Gastroesophageal sphincter (tissue), 4 donors: Measurements from ENCODE around the gene MTARC2. TPM values are rescaled to one million over a fixed set of nuclear protein-coding genes. Genes with fewer than 3 reads are reported as not detected.

Source experiments
- ATAC-seq: fragments of 150-250 bp; one replicate; pipeline ENCODE4 v1.9.1; 2016; ENCODE audit warnings: mild to moderate bottlenecking, moderate library complexity
- H3K27ac ChIP-seq, 4 donors: fragments of 200-600 bp; sonication (generic) in 3 of 4; 1 replicate in 3 of 4; 2 replicates in 1 of 4; pipeline ENCODE4 v1.5.1; 2016 to 2019
- H3K27me3 ChIP-seq: fragments of 200-600 bp; sonication (generic); one replicate; pipeline ENCODE4 v1.5.1; 2019
- H3K36me3 ChIP-seq, 2 donors: fragments of 200-600 bp; sonication (generic); one replicate each; pipeline ENCODE4 v1.5.1; 2019; ENCODE audit warnings: control low read depth in 1 of 2
- H3K4me1 ChIP-seq, 3 donors: fragments of 200-600 bp; sonication (generic); 1 replicate in 2 of 3; 2 replicates in 1 of 3; pipeline ENCODE4 v1.5.1; 2016 to 2019; ENCODE audit warnings: control low read depth in 2 of 3
- H3K4me3 ChIP-seq, 2 donors: fragments of 200-600 bp; sonication (generic); one replicate each; pipeline ENCODE4 v1.5.1; 2019; ENCODE audit warnings: mild to moderate bottlenecking in 1 of 2, moderate library complexity in 1 of 2
- H3K9me3 ChIP-seq, 3 donors: fragments of 200-600 bp; sonication (generic); one replicate each; pipeline ENCODE4 v1.5.1; 2017 to 2019; ENCODE audit warnings: control low read depth in 2 of 3
- EP300 ChIP-seq: sonication (generic); formaldehyde crosslinking; IDR thresholded peaks from one replicate; pipeline ENCODE4 v1.6.1; 2017; ENCODE audit warnings: antibody characterized with exemption, mild to moderate bottlenecking
- POLR2A ChIP-seq, 2 donors: fragments of 450-650 bp; IDR thresholded peaks; one replicate each; pipeline ENCODE4 v1.6.1; 2017; ENCODE audit warnings: antibody characterized with exemption in 2 of 2, mild to moderate bottlenecking in 2 of 2, moderate library complexity in 1 of 2
- POLR2AphosphoS5 ChIP-seq: sonication (generic); formaldehyde crosslinking; IDR thresholded peaks from one replicate; pipeline ENCODE4 v1.6.1; 2017; ENCODE audit warnings: antibody characterized with exemption
- WGBS, 2 donors: methylation state at CpG; one replicate each; pipeline ENCODE4 v1.1.5; 2018; ENCODE audit warnings: low coverage in 1 of 2; 5-methylcytosine and 5-hydroxymethylcytosine counted together
- total RNA-seq, 4 donors: library from RNA; depleted of rRNA; stranded (reverse); fragments of >200 nt; gene quantifications; one replicate each; pipeline ENCODE4 v1.1.0, GENCODE V29; 2016
- TF ChIP-seq, protein P1 (sequence below), 4 experiments: fragments of 200-600 bp in 2 of 4; fragments of 450-650 bp in 2 of 4; sonication (generic) in 1 of 4; IDR thresholded peaks; one replicate each; pipeline ENCODE4 v1.5.1; 2017 to 2019; ENCODE audit warnings: antibody characterized with exemption in 4 of 4, mild to moderate bottlenecking in 2 of 4, moderate library complexity in 2 of 4

MTARC2 gene
- total RNA-seq, 4 donors from 2014 or later: 13.0 to 32.5 (median 17.9) TPM

DNA sequence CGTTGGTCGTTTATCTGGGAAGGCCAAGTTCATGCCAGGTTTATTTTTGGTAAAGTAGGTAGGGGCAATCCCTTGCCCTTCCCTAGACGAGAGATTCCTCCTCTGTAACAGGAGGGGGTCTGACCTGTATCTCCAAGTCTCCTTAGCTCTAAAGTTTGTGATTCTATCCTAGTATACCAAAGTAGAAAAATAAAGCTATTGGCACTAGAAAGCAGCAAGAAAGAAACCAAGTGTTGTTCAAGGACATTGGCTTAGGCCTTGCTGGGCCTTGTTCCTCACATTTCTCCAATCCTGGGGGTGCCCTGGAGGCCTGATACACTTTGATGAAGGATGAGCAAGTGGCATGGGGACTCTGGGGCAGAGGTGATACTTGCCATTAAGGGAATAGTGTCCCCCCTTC is 814 bp downstream of the MTARC2 start:
- peaks cover 3 to 69% (median 15%) of the 10 kb centered on the region in 3 donors for H3K4me1 ChIP-seq

DNA sequence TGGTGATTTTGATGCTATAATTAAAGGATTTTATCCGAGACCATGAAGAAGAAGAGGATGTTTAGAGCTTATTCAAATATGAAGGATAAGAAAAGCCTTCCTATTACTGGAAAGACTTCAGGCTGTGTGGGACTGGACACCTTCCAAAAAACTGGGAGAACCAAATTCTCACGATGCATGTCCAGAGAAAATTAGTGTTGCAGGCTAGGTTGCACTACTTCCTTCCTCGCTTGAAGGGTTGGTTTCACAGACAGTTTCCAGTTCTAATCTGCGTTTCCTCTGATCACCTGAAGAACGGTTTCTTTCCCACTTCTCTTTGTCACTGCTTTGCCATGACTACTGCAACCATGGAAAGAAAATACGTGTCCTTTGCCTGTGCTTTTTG is 2.0 kb downstream of the MTARC2 start:
- Histone ChIP-seq H3K27ac (peak overlapping the region in 3 of 4 donors; percentile 89 to 98 (median 93)), H3K27me3 (no peaks in the 10 kb centered on the region), H3K9me3 (no peaks in the 10 kb centered on the region), H3K4me3 (peak overlapping the region in 1 of 2 donors; percentile 96), H3K4me1 (peaks cover 3 to 73% (median 15%) of the 10 kb centered on the region in 3 donors), H3K36me3 (peaks cover 0 to 12% of the 10 kb centered on the region in 2 donors)
- TF ChIP-seq, protein P1, sequence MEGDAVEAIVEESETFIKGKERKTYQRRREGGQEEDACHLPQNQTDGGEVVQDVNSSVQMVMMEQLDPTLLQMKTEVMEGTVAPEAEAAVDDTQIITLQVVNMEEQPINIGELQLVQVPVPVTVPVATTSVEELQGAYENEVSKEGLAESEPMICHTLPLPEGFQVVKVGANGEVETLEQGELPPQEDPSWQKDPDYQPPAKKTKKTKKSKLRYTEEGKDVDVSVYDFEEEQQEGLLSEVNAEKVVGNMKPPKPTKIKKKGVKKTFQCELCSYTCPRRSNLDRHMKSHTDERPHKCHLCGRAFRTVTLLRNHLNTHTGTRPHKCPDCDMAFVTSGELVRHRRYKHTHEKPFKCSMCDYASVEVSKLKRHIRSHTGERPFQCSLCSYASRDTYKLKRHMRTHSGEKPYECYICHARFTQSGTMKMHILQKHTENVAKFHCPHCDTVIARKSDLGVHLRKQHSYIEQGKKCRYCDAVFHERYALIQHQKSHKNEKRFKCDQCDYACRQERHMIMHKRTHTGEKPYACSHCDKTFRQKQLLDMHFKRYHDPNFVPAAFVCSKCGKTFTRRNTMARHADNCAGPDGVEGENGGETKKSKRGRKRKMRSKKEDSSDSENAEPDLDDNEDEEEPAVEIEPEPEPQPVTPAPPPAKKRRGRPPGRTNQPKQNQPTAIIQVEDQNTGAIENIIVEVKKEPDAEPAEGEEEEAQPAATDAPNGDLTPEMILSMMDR (IDR thresholded peaks at IDR 0.05): no peak
- TF ChIP-seq POLR2AphosphoS5: no peak
- TF ChIP-seq POLR2A (IDR thresholded peaks at IDR 0.05): no peak
- TF ChIP-seq EP300: no peak
- WGBS, 2 donors: 10 to 13% methylated on average over 2 to 6 of the region's 6 CpGs
- ATAC-seq: no peak

More for the DNA sequence above, 814 bp downstream of the MTARC2 start:
- Histone ChIP-seq H3K27me3 (no peaks in the 10 kb centered on the region), H3K36me3 (peaks cover 0 to under 1% of the 10 kb centered on the region in 2 donors), H3K4me3 (peak overlapping the region; percentile 79 to 96), H3K9me3 (no peaks in the 10 kb centered on the region), H3K27ac (peak overlapping the region; percentile 81 to 98 (median 91))
- no peak for ATAC-seq
- 0% methylated on average over 3 of the region's 3 CpGs; no CpG with 5 or more reads in 1 of the 2 donors for WGBS, 2 donors
- TF ChIP-seq, protein P1 (IDR thresholded peaks at IDR 0.05): no peak
- TF ChIP-seq EP300 (no peak), POLR2AphosphoS5 (no peak), POLR2A (IDR thresholded peaks at IDR 0.05) (no peak)

DNA sequence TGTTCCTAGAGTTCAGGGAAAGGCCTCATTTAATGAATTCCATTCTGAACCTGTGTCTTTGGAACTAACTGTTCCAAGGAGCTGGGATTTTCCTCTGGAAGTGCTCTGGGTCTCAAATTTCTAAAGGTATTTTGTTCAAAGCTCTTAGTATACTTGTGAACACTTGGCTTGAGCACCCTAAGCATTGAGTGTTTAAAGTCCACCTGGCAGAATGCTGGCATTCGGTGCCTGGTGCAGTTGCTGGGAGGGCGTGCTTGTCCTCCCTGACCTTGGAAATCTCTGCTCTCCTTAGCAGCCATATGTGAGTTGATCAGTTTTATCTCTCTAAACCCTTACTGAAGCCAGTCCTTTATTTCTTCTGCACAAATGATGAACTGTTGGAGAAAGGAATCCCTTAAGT is 3.0 kb downstream of the MTARC2 start:
- Histone ChIP-seq H3K27ac (peak overlapping the region in 3 of 4 donors; percentile 20 to 98 (median 93)), H3K4me1 (peaks cover 3 to 73% (median 15%) of the 10 kb centered on the region in 3 donors), H3K27me3 (no peaks in the 10 kb centered on the region), H3K9me3 (no peaks in the 10 kb centered on the region), H3K4me3 (no peak overlapping the region), H3K36me3 (peaks cover 0 to 22% of the 10 kb centered on the region in 2 donors)
- 33 to 61% methylated on average over 1 to 2 of the region's 2 CpGs for WGBS, 2 donors
- no peak for ATAC-seq
- TF ChIP-seq EP300 (no peak), POLR2A (IDR thresholded peaks at IDR 0.05) (no peak), POLR2AphosphoS5 (no peak)
- TF ChIP-seq, protein P1 (IDR thresholded peaks at IDR 0.05): no peak

DNA sequence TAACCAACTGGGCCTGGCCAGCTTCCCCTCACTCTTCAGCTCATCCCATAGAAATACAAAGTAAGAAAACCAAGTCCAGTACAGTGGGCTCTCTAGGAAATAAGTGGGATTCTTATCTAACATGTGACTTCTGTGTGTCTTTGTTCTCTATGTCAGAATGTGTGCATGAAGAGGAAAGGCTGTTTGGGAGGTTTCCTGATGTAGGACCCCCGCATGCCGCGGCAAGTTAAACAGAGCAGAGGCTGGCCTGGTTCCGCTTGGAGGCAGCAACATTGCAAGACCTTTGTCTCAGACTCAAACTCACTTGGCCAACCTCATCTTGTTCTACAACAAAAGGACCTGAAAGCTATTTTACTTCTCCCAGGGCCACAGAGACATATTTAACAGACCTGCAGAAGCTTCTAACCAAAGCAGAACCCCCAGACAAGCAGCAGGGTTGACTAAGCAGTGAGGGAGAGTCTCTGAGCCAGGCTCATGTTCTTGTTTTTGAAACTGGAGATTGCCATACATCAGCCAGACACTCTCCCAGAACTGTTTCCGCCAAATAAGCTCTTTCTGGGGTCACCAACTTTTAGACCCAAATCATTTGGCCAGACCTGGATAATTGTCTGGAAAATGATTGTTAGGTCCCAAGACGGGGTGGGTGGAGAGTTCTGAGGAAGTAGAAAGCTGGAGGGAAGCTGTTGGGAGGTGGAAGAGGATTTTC is 6.2 kb downstream of the MTARC2 start:
- ATAC-seq: no peak
- TF ChIP-seq, protein P1 (IDR thresholded peaks at IDR 0.05): no peak
- no peak for TF ChIP-seq EP300
- TF ChIP-seq POLR2A (IDR thresholded peaks at IDR 0.05): no peak
- no peak for TF ChIP-seq POLR2AphosphoS5
- H3K36me3 ChIP-seq: peaks cover 0 to 50% of the 10 kb centered on the region in 2 donors
- H3K9me3 ChIP-seq: no peaks in the 10 kb centered on the region
- H3K4me3 ChIP-seq: no peak overlapping the region
- 56 to 92% methylated on average over 3 to 4 of the region's 6 CpGs for WGBS, 2 donors
- peaks cover 0 to 48% (median 12%) of the 10 kb centered on the region in 3 donors for H3K4me1 ChIP-seq
- no peak overlapping the region for H3K27ac ChIP-seq
- no peaks in the 10 kb centered on the region for H3K27me3 ChIP-seq

DNA sequence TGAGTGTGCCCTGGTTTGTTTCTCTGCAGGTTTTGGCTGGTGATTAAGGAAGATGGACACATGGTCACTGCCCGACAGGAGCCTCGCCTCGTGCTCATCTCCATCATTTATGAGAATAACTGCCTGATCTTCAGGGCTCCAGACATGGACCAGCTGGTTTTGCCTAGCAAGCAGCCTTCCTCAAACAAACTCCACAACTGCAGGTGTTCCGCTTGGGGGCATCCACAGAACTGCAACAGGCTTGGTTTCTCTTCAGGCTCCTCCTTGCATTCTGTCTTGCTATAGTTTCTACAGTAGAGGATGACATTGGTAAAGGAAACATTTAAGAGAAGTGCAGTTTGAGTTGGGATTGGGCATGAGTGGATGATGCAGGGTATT is 6.8 kb downstream of the MTARC2 start:
- H3K36me3 ChIP-seq: peaks cover 0 to 54% of the 10 kb centered on the region in 2 donors
- TF ChIP-seq POLR2AphosphoS5: no peak
- TF ChIP-seq, protein P1 (IDR thresholded peaks at IDR 0.05): no peak
- no peak for TF ChIP-seq POLR2A (IDR thresholded peaks at IDR 0.05)
- no peak for TF ChIP-seq EP300
- ATAC-seq: no peak
- H3K4me1 ChIP-seq: peaks cover 0 to 43% (median 12%) of the 10 kb centered on the region in 3 donors
- H3K27ac ChIP-seq: no peak overlapping the region
- WGBS, 2 donors: 64 to 100% methylated on average over 1 to 3 of the region's 4 CpGs
- no peaks in the 10 kb centered on the region for H3K9me3 ChIP-seq
- no peaks in the 10 kb centered on the region for H3K27me3 ChIP-seq
- H3K4me3 ChIP-seq: no peak overlapping the region
